GM12872 (cell line): ENCODE results near the gene GPX3.

Experiments used
- CTCF ChIP-seq: IDR thresholded peaks from 3 replicates; pipeline ENCODE4 v1.5.1; 2011; ENCODE audit warnings: low read depth, mild to moderate bottlenecking, low read length, moderate library complexity; ENCODE audit not compliant: insufficient read depth

GPX3 gene

GRCh38 chr5:151005950-151006576 is 14.3 kb upstream of the GPX3 start:
- TF ChIP-seq CTCF = no peak

DNA sequence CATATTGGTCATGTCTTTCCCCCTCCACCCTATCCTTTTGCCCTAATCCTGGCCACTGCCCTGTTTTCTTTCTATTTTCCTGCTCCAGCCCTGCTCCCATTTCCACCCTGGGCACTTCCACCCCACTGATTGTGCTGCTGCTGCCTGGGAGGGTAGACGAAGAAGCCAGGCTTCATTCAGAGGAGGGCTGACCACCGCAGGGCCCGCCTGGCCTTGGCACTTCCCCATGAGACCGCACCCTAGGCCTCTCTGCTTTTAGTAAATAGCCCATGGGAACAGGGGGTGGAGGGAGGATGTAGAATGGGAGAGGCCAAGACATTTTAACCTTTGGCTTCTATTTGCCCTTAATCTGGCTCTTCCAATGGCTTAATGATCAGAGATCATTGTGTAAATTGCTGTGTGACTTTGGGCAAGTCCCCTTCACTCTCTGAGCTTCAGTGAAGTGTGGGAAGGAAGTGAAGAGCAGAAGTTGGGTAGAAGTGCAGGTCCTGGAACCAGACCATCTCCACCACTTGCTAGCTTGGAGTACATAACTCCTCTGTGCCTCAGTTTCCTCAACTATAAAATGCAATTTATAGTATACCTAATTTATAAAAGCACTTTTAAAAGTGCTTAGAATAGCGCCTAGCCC is 13.6 kb upstream of the GPX3 start:
- no peak for TF ChIP-seq CTCF

GRCh38 chr5:151007430-151008209 is 12.8 kb upstream of the GPX3 start:
- TF ChIP-seq CTCF = no peak

DNA sequence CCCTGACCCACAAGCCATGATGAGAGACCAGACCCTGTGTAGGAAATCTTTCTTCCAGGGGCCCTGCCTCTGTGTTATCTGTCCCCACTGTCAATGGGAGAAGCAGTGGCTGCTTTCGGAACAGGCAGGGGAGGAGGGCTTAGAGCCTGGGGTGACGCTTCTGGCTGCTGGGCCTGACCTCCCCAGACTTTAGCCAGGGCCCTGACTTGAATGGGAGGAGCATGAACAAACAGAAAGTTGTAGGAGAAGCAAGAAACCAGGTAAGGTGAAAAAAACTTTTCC is 12.2 kb upstream of the GPX3 start:
- TF ChIP-seq CTCF = no peak

DNA sequence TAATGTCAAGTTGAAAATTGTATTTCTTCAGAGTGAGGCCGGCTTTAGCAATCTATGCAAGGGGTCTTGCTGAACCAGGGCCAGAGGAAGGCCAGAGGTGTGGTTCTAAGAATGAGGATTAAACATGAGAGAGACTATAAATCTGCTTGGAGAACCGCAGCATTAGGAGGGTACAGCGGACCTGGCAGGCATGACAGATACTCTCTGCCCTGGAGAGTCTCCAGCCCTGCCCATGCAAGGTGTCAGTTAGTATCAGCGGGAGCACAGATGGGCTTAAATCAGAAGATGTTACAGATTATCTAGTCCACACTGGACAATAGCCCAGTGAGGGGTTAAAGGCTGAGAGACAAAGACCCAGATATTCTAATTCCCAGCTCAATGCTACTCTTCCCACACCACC is 11.5 kb upstream of the GPX3 start:
- no peak for TF ChIP-seq CTCF

GRCh38 chr5:151012862-151013261 is 7.5 kb upstream of the GPX3 start:
- no peak for TF ChIP-seq CTCF

GRCh38 chr5:151014680-151015343 is 5.6 kb upstream of the GPX3 start:
- TF ChIP-seq CTCF = no peak
